HepG2 (cell line): Measurements from ENCODE around the gene PEX11A. TPM values are rescaled to one million over a fixed set of nuclear protein-coding genes. Genes with fewer than 3 reads are reported as not detected.

Experiments
- GPBP1L1 ChIP-seq: sonication (generic); formaldehyde crosslinking; IDR thresholded peaks from 2 replicates; pipeline ENCODE4 v1.5.0; 2020; ENCODE audit warnings: mild to moderate bottlenecking, missing genetic modification reagents
- HOXA9 ChIP-seq: sonication (generic); formaldehyde crosslinking; IDR thresholded peaks from 2 replicates; pipeline ENCODE4 v1.8.1; 2022; ENCODE audit warnings: missing genetic modification reagents, mild to moderate bottlenecking, moderate library complexity, borderline replicate concordance
- LBX2 ChIP-seq: sonication (generic); formaldehyde crosslinking; IDR thresholded peaks from 2 replicates; pipeline ENCODE4 v1.5.0; 2020; ENCODE audit warnings: missing genetic modification reagents, mild to moderate bottlenecking, borderline replicate concordance
- NKX3-1 ChIP-seq: sonication (generic); formaldehyde crosslinking; IDR thresholded peaks from 2 replicates; pipeline ENCODE4 v1.5.0; 2020; ENCODE audit warnings: missing genetic modification reagents
- RARA ChIP-seq: IDR thresholded peaks from 2 replicates; pipeline ENCODE4 v1.6.1; 2016; ENCODE audit warnings: missing genetic modification reagents, missing compliant biosample characterization
- SETDB1 ChIP-seq: sonication (generic); formaldehyde crosslinking; IDR thresholded peaks from 2 replicates; pipeline ENCODE4 v1.5.1; 2020; ENCODE audit warnings: missing genetic modification reagents, mild to moderate bottlenecking, borderline replicate concordance
- SNRNP70 ChIP-seq: fragments of 200-400 bp; formaldehyde crosslinking; IDR thresholded peaks from 2 replicates; pipeline ENCODE4 v1.6.1; 2017; ENCODE audit warnings: mild to moderate bottlenecking, low read depth, low read length, moderate library complexity
- SOX6 ChIP-seq, 2 experiments: fragments of 450-650 bp in 1 of 2; sonication (generic) in 1 of 2; formaldehyde crosslinking in 1 of 2; IDR thresholded peaks; 2 replicates each; pipeline versions ENCODE4 v1.4.0 to v1.6.1; 2017 to 2020; ENCODE audit warnings: antibody characterized with exemption in 1 of 2, mild to moderate bottlenecking in 1 of 2, missing genetic modification reagents in 1 of 2
- TBX3 ChIP-seq: fragments of 450-650 bp; IDR thresholded peaks from 2 replicates; pipeline ENCODE4 v1.6.1; 2017; ENCODE audit warnings: antibody characterized with exemption, mild to moderate bottlenecking, inconsistent platforms, borderline replicate concordance
- TEF ChIP-seq: sonication (generic); formaldehyde crosslinking; IDR thresholded peaks from 2 replicates; pipeline ENCODE4 v1.5.0; 2020; ENCODE audit warnings: missing genetic modification reagents
- ZC3H13 ChIP-seq: sonication (generic); formaldehyde crosslinking; IDR thresholded peaks from 2 replicates; pipeline ENCODE4 v1.8.1; 2023; ENCODE audit warnings: mild to moderate bottlenecking, missing genetic modification reagents, moderate library complexity
- ZFP36L2 ChIP-seq: sonication (generic); formaldehyde crosslinking; IDR thresholded peaks from 2 replicates; pipeline ENCODE4 v1.4.0; 2020; ENCODE audit warnings: missing genetic modification reagents
- ZFP82 ChIP-seq: sonication (generic); formaldehyde crosslinking; IDR thresholded peaks from 2 replicates; pipeline ENCODE4 v1.5.1; 2020; ENCODE audit warnings: mild to moderate bottlenecking, missing genetic modification reagents, borderline replicate concordance
- ZFX ChIP-seq: sonication (generic); formaldehyde crosslinking; IDR thresholded peaks from 2 replicates; pipeline ENCODE4 v1.4.0; 2020; ENCODE audit warnings: mild to moderate bottlenecking, low read depth, missing genetic modification reagents, moderate library complexity
- ZNF292 ChIP-seq: sonication (generic); formaldehyde crosslinking; IDR thresholded peaks from 2 replicates; pipeline ENCODE4 v1.8.1; 2022; ENCODE audit warnings: mild to moderate bottlenecking, low read depth, missing genetic modification reagents, borderline replicate concordance
- ZNF362 ChIP-seq: sonication (generic); formaldehyde crosslinking; IDR thresholded peaks from 2 replicates; pipeline ENCODE4 v1.4.0; 2020; ENCODE audit warnings: missing genetic modification reagents, mild to moderate bottlenecking, borderline replicate concordance
- ZNF547 ChIP-seq: sonication (generic); formaldehyde crosslinking; IDR thresholded peaks from 2 replicates; pipeline ENCODE4 v1.5.1; 2020; ENCODE audit warnings: mild to moderate bottlenecking, missing genetic modification reagents
- ZNF597 ChIP-seq: sonication (generic); formaldehyde crosslinking; IDR thresholded peaks from 2 replicates; pipeline ENCODE4 v1.5.0; 2020; ENCODE audit warnings: missing genetic modification reagents
- ZNF772 ChIP-seq: sonication (generic); formaldehyde crosslinking; IDR thresholded peaks from 2 replicates; pipeline ENCODE4 v1.5.0; 2020; ENCODE audit warnings: mild to moderate bottlenecking, missing genetic modification reagents
- ZNF816 ChIP-seq: sonication (generic); formaldehyde crosslinking; IDR thresholded peaks from 2 replicates; pipeline ENCODE4 v1.8.0; 2022; ENCODE audit warnings: missing genetic modification reagents, mild to moderate bottlenecking, borderline replicate concordance
- ZXDC ChIP-seq: sonication (generic); formaldehyde crosslinking; IDR thresholded peaks from 2 replicates; pipeline ENCODE4 v1.5.0; 2020; ENCODE audit warnings: mild to moderate bottlenecking, missing genetic modification reagents
- polyA plus RNA-seq, 8 experiments: library from polyadenylated mRNA; depleted of rRNA in 3 of 8; stranded (reverse) in 7 of 8; unstranded in 1 of 8; fragments of >200 nt; fragmentation: Illumina TruSeq in 4 of 8; extraction: Trizol in 4 of 8; gene quantifications; 2 replicates each; pipeline versions ENCODE4 v1.2.1 to v1.2.3, GENCODE V29; 2011 to 2016; ENCODE audit warnings: low read depth in 4 of 8, missing spikeins in 1 of 8, mixed read lengths in 1 of 8; ENCODE audit not compliant: insufficient read depth in 1 of 8
- total RNA-seq, 5 experiments: library from RNA; depleted of rRNA; stranded (reverse); fragments of >200 nt; fragmentation: Illumina TruSeq; extraction: Trizol; gene quantifications; 2 replicates each; pipeline ENCODE4 v1.2.3, GENCODE V29; 2016; ENCODE audit warnings: low read depth in 1 of 5

The PEX11A gene
- total and polyA plus RNA-seq, 2 of the 13 experiments (the other 11 are each of a cell fraction or from before 2014, with no cell fraction given), result 9.9 to 15.1 TPM

- no peak for TF ChIP-seq ZNF362
- no peak for TF ChIP-seq ZNF816 (CRISPR knock-in tag)
- TF ChIP-seq ZFP36L2 (CRISPR knock-in tag), result no peak
- no peak for TF ChIP-seq ZC3H13
- no peak for TF ChIP-seq SOX6 (IDR thresholded peaks at IDR 0.05)
- peak; percentile 88 for TF ChIP-seq SOX6 (CRISPR knock-in tag; IDR thresholded peaks at IDR 0.05)
- no peak for TF ChIP-seq RARA (CRISPR knock-in tag)
- no peak for TF ChIP-seq TEF
- no peak for TF ChIP-seq ZFP82
- no peak for TF ChIP-seq SNRNP70
- peak; percentile 93 for TF ChIP-seq ZNF292 (CRISPR knock-in tag)
- TF ChIP-seq ZXDC (CRISPR knock-in tag), result no peak
- no peak for TF ChIP-seq NKX3-1
- TF ChIP-seq LBX2 (CRISPR knock-in tag), result no peak
- TF ChIP-seq ZFX (CRISPR knock-in tag), result peak; percentile 60
- TF ChIP-seq ZNF547 (CRISPR knock-in tag), result no peak
- TF ChIP-seq HOXA9 (CRISPR knock-in tag), result no peak
- no peak for TF ChIP-seq ZNF597
- TF ChIP-seq GPBP1L1, result no peak
- no peak for TF ChIP-seq SETDB1 (CRISPR knock-in tag)
- no peak; the same call in 1 of the 2 replicates for TF ChIP-seq TBX3
- TF ChIP-seq ZNF772 (CRISPR knock-in tag), result no peak
Observed at GRCh38 chr15:89680282-89680873, 10.2 kb downstream of the PEX11A start (continued).
